Epithelial cell of esophagus (primary cell): Measurements from ENCODE around the gene TARS3.

Experiments
- DNase-seq: peaks from one replicate; pipeline ENCODE4 v3.0.0; 2010; ENCODE audit warnings: low read depth
- H3K4me3 ChIP-seq: 2 replicates; pipeline ENCODE4 v1.5.1; 2011; ENCODE audit warnings: mild to moderate bottlenecking, low read length, control low read depth
- CTCF ChIP-seq: IDR thresholded peaks from 2 replicates; pipeline ENCODE4 v1.5.1; 2011; ENCODE audit warnings: low read depth, mild to moderate bottlenecking, low read length, control low read depth, inconsistent platforms; ENCODE audit not compliant: insufficient read depth; ENCODE audit errors: missing control alignments

Gene TARS3

GRCh38 chr15:101611580-101612299, 112.5 kb downstream of the TARS3 start:
- no peak for DNase-seq
- H3K4me3 ChIP-seq = no peak overlapping the region
- TF ChIP-seq CTCF = no peak

- DNase-seq = no peak
- H3K4me3 ChIP-seq = no peak overlapping the region
- no peak for TF ChIP-seq CTCF
Observed at GRCh38 chr15:101611007-101611406, 113.3 kb downstream of the TARS3 start.

- no peak overlapping the region for H3K4me3 ChIP-seq
- no peak for DNase-seq
- no peak for TF ChIP-seq CTCF
Observed at GRCh38 chr15:101610611-101611000, 113.7 kb downstream of the TARS3 start.

- no peak for DNase-seq
- TF ChIP-seq CTCF = no peak
- H3K4me3 ChIP-seq = no peak overlapping the region
Observed at GRCh38 chr15:101609742-101610610, 114.3 kb downstream of the TARS3 start.

- H3K4me3 ChIP-seq = no peak overlapping the region
- TF ChIP-seq CTCF = no peak
- no peak for DNase-seq
Observed at GRCh38 chr15:101608201-101608600, 116.1 kb downstream of the TARS3 start.

- no peak for TF ChIP-seq CTCF
- no peak for DNase-seq
- no peak overlapping the region for H3K4me3 ChIP-seq
Observed at GRCh38 chr15:101607108-101607507, 117.2 kb downstream of the TARS3 start.
